Right renal pelvis (tissue), 4 donors: Measurements from ENCODE around the gene FGGY. TPM values are rescaled to one million over a fixed set of nuclear protein-coding genes. Genes with fewer than 3 reads are reported as not detected.

Source experiments
- DNase-seq, 4 donors: peaks; one replicate each; pipeline ENCODE4 v3.0.0-alpha.2; 2013; ENCODE audit warnings: low read depth in 4 of 4, low spot score in 3 of 4, missing footprints in 1 of 4
- polyA plus RNA-seq, 4 donors: library from polyadenylated mRNA; unstranded; fragments of 120-200 nt; gene quantifications; one replicate each; pipeline ENCODE4 v1.2.1, GENCODE V29; 2013; ENCODE audit not compliant: insufficient read length in 4 of 4

The FGGY gene
- polyA plus RNA-seq, 4 donors: 22.6 to 27.0 (median 24.2) TPM

- no peak for DNase-seq
These were observed 369.2 kb downstream of the FGGY start for GRCh38 chr1:59666106-59666505.

GRCh38 chr1:59667020-59667419 is 370.1 kb downstream of the FGGY start:
- no peak for DNase-seq

DNA sequence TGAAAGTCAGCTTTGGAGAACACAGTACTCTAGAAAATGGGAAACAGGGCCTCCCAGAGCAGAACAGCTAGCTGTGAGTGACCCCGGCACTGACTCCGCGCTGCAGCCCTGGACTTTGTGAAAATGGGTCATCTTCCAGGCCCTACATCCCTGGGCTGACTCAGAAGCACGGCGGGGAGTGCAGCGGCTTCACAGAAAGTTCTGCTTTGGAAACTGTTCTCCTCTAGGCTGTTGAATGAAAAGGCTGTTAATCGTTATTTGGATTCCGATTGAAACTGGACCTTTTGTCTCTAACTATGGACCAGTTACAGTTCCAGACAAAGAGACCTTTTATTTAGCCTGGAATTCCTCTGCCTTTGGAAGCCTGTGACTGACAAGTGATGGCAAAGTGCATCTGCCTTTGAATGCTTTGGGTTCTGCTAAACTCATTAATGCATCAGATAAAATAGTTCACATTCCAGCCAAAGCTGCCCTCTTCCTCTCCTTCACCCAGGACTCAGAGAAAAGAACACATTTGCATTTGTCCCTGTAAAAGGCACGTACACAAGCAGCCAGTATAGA is 372.9 kb downstream of the FGGY start:
- no peak for DNase-seq

DNA sequence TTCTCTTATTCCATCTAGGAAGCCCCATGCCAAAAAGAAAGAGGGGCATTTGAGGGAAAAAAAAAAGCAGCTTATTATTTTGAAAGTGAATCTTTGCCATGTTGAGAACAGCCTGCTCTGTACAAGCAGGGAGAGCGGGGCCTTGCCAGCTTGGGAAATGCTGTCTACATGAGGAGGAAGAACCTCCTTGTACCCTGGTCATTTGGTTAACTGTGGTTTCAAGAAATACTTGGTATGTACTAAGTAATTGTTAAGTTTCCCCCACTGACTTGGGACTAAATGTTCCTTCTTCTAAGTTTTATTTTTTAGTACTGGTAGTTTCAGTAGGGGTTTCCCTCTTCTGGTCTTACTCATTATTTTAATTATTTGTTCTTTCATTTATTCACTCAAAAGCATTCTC is 373.8 kb downstream of the FGGY start:
- no peak for DNase-seq

- no peak for DNase-seq
These were observed 374.4 kb downstream of the FGGY start for GRCh38 chr1:59671066-59671952.

DNA sequence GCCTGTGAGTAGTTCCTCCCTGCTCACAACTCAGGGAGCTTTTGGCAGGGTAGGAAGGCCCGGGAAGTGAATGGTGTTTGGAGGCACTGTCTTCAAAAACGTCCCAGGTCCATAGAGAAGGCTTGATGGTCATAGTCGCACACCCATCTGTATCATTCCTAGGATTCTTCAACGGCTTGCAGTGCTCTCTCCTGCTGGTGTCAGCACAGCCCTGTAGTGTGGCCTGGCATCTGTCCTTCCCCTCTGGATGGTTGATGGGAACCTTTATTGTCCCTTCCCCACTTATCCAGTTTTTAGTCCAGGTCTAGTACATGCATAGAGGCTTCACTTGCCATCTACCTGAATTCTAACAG is 375.0 kb downstream of the FGGY start:
- DNase-seq: no peak

GRCh38 chr1:59672851-59673572 is 376.1 kb downstream of the FGGY start:
- no peak for DNase-seq

DNA sequence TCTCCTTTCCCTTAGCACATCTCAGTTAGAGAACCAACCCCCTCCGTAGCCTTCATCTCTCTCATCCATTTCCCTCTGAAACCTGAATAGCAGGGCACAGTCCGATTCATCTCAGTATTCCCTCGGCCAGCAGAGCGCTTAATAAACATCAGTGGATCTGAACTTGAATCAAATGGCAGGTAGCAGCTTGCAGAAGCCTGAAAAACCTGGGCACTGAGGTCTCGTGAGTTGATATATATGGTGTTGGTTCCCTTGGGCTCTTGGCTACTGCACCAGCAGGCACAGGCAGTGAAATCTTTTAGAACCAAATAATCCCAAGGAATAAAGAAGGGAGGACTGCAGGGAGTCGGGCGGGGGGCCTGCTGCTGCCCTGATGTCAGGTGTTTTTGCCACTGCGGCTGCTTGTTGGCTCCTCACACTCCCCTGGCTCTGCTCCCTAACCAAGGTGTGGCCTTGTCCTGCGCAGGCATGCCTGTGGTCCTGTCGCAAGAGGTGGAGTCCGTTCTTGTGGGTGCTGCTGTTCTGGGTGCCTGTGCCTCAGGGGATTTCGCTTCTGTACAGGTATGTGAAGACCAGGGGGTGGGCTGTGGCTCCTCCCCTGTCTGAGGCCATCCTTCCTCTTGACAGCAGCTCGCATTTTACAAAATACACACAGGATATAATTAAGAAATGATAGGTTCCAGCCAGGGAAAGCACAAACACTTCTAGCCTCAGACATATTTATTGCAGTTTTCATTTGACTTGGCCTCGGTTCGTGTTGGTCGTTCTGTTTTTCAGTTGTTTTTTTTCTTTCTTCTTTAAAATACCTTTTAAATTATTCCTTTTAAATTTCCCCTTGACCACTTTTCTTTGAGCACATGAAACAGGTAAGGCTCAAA is 376.9 kb downstream of the FGGY start:
- DNase-seq: no peak

GRCh38 chr1:59674595-59674994 is 377.7 kb downstream of the FGGY start:
- DNase-seq: no peak

DNA sequence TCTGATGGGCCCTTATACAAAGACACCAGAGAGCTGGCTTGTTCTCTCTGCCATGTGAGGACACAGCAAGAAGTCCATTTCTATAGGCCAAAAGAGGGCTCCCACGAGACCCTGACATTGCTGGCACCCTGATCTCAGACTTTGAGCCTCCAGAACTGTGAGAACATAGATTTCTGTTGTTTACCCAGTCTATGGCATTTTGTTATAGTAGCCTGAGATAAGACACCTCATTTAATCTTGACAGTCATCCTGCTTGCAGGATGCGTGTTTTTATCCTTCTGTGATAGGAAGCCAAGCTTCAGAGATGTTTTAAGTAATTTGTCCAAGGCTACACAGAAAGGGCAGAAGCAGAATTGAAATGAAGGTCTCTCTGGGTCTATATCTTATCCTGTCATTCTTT is 379.0 kb downstream of the FGGY start:
- no peak for DNase-seq

DNA sequence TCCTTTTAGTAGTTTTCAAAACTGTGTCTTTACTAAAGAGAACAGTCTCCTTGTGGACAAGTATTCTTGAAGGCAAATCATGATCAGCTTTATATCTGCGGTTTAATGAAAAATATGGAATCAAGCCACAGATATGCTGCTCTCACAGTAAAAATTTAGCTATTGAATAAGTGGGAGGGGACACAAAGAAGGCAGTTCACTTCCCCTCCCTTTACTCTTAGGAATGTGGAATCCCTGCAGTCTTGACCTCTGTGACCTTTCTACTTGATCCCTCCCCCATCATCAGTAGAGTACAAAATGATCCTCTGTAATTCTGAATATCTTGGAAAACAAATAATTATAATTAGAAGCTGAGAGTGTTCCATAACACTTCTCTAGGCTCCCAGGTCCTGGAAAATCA is 381.1 kb downstream of the FGGY start:
- DNase-seq: no peak

DNA sequence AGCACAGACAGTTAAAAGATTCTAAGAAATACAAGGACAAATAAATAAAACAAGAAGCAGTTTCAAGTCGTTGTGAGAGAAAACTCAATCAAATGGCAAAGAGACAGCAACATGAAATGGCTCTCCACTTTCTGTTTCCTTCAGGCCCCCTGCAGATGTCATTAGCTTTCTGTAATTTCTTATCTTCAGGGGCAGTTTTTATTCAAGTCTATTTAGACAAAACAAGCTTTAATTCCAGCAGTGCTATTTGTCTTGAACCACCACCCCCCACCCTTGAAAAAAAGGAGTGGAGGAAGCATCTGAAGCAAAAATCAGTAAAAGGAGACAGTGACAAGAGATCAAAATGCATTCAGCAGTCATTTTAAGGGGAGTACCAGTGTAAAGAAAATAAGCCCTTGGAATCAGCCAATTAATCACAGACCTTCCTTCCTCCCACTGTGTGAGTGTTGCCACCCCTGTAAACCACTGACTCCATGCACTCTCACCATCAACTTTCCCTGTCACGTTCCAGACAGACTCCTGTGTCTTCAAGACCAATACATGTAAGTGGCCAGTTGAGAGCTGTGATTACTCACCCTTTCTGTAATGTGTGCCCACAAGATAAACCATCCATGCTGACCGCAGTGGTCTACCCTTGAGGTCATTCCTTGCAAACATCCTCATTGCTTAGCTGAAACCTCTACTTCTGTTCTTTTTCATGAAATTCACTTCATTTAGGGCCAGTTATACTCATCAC is 381.8 kb downstream of the FGGY start:
- DNase-seq: peak in 1 of 4 donors; percentile 53

DNA sequence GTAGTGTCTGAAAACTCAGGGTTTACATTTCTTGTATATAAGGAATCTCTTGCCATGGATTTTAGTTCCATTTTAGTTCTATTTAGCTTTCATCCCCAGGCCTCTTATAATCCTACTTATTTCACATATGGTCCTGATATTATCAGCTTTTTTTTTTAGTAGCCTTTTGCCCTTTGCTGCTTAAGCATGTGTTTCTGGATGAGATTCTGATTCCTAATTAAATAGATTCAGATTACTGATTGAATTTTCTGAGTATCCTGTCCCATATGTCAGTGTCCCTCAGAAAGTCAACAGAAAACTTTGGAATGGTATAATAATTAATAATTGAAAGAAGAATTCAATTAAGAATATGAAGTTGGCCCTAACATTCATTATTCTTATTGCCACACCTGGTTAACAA is 383.1 kb downstream of the FGGY start:
- no peak for DNase-seq

DNA sequence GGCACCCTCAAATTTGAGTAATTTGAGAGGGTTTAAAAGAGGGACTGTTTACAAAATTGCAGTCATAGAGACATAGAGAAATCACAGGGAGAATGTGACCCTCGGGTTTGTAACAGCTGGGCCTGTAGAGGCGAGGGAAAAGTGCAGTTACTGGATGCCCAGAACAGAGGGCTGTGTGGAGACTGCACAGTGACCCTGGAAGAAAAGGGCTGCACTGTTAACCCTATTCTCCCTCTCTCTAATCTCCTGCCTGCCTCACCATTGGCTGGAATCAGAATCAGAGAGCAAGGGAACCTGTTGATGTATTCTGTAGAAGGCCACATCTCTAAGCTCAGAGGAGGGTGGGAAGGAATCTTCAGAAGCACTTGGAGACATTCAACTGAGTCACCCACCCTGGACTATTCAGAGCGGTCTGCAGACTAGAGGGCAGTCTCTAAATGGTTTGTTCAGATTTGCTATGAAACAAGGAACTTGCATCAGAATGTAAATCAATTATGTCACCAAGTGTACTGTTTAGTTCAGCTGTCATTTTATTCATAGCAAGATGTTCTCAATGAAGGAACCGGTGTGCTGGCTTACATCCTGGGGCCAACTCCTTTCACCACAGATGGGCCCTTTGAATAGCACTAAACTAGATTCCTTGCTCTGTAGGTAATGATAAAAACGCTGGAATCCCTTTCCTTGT is 385.6 kb downstream of the FGGY start:
- DNase-seq: no peak

GRCh38 chr1:59683197-59683596 is 386.3 kb downstream of the FGGY start:
- no peak for DNase-seq

- no peak for DNase-seq
These were observed 387.8 kb downstream of the FGGY start for GRCh38 chr1:59684698-59685097.

DNA sequence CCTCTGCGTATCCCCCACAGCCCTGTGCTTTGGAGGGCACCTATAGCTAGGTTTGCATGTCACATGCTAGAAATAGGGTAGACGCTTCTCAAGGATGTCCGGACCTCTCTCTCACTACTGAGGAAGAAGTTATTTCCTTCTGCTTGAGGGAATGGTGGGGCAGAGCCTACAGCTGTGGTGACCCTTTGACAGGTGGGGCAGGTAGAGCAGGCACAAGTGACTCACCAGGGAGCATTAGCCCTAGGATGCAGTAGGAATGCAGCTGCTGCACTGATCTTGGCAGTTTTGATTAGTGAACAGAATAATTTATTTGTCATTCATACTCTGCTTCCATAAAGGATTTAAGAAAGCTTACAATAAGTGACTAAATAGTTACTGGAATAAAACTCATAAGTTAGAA is 388.2 kb downstream of the FGGY start:
- DNase-seq: no peak

- no peak for DNase-seq
These were observed 388.8 kb downstream of the FGGY start for GRCh38 chr1:59685666-59686065.

GRCh38 chr1:59686170-59686569 is 389.3 kb downstream of the FGGY start:
- DNase-seq: no peak

GRCh38 chr1:59686574-59686973 is 389.7 kb downstream of the FGGY start:
- DNase-seq: no peak
